Left ventricle myocardium inferior (tissue), 1 donor: ENCODE data around the gene SPG7. TPM values are rescaled to one million over a fixed set of nuclear protein-coding genes. Genes with fewer than 3 reads are reported as not detected.

Experiments
- DNase-seq: peaks from one replicate; pipeline ENCODE4 v3.0.0-alpha.2; 2020
- H3K27ac ChIP-seq: fragments of 200-600 bp; replicated peaks from 2 replicates; pipeline ENCODE4 v1.8.0; 2021
- H3K27me3 ChIP-seq: fragments of 200-600 bp; 2 replicates; pipeline ENCODE4 v1.8.0; 2021; ENCODE audit warnings: low read depth
- H3K36me3 ChIP-seq: fragments of 200-600 bp; 2 replicates; pipeline ENCODE4 v1.8.0; 2021
- H3K4me1 ChIP-seq: fragments of 200-600 bp; 2 replicates; pipeline ENCODE4 v1.8.0; 2021
- H3K4me3 ChIP-seq: fragments of 200-600 bp; 2 replicates; pipeline ENCODE4 v1.8.0; 2021; ENCODE audit warnings: mild to moderate bottlenecking, moderate library complexity
- H3K9me3 ChIP-seq: fragments of 200-600 bp; replicated peaks from 2 replicates; pipeline ENCODE4 v1.8.0; 2021
- intact Hi-C: fragments of 100-400 bp; cut with micrococcal nuclease; formaldehyde crosslinking; loops from one replicate; pipeline ENCODE4 v1.11.0; 2022
- total RNA-seq: library from RNA; stranded (reverse); fragmentation: NEBNext Ultra II Directional; extraction: Animal tissue kit (Norgen Biotek cat#: 25700); gene quantifications from one replicate; pipeline ENCODE4 v1.2.1, GENCODE V29; 2021
- TF ChIP-seq, protein P1 (sequence below): fragments of 200-600 bp; IDR thresholded peaks from 2 replicates; pipeline ENCODE4 v1.8.0; 2021; ENCODE audit warnings: antibody characterized with exemption, mild to moderate bottlenecking, borderline replicate concordance
- donor health status: DM: no; HTN: yes; CAD: no; lungs with severe emphysema.

Gene SPG7
- total RNA-seq, 1 donor from 2014 or later = 104 TPM

DNA sequence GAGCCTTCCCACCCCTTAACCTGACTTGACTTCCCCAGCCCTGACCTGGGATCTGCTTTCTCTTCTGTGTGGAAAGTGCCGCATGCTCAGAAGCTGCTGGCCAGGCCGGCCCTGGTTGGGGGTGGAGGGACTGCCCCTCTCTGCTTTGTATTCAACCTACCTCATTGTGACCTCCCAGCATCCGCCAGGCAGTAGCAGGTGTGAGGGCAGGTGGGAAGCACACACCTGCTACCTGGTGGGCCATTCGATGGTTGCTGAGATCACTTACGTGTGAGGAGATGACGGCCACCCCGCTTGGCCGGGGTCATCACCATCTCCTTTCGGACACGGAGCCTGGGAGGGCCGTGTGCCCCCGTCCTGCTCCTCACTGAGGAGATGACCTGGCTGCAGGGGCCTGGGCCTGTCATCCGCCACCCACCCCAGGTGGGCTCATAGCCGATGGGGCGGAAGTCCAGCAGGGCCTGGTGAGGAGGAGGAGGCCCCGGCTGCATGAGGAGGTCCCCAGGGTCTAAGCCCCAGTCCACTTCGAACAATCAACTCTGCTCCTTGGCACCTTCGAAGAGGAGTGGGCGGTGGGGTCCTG is 74.5 kb downstream of the SPG7 start:
- peaks cover 10% of the 10 kb centered on the region for H3K4me1 ChIP-seq
- no peaks in the 10 kb centered on the region for H3K36me3 ChIP-seq
- no peak for DNase-seq
- intact Hi-C loops = no loop called here
- H3K9me3 ChIP-seq = no peaks in the 10 kb centered on the region
- peaks cover 1% of the 10 kb centered on the region for H3K27me3 ChIP-seq
- TF ChIP-seq, protein P1, sequence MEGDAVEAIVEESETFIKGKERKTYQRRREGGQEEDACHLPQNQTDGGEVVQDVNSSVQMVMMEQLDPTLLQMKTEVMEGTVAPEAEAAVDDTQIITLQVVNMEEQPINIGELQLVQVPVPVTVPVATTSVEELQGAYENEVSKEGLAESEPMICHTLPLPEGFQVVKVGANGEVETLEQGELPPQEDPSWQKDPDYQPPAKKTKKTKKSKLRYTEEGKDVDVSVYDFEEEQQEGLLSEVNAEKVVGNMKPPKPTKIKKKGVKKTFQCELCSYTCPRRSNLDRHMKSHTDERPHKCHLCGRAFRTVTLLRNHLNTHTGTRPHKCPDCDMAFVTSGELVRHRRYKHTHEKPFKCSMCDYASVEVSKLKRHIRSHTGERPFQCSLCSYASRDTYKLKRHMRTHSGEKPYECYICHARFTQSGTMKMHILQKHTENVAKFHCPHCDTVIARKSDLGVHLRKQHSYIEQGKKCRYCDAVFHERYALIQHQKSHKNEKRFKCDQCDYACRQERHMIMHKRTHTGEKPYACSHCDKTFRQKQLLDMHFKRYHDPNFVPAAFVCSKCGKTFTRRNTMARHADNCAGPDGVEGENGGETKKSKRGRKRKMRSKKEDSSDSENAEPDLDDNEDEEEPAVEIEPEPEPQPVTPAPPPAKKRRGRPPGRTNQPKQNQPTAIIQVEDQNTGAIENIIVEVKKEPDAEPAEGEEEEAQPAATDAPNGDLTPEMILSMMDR = no peak
- H3K27ac ChIP-seq = no peak overlapping the region
- no peak overlapping the region for H3K4me3 ChIP-seq

DNA sequence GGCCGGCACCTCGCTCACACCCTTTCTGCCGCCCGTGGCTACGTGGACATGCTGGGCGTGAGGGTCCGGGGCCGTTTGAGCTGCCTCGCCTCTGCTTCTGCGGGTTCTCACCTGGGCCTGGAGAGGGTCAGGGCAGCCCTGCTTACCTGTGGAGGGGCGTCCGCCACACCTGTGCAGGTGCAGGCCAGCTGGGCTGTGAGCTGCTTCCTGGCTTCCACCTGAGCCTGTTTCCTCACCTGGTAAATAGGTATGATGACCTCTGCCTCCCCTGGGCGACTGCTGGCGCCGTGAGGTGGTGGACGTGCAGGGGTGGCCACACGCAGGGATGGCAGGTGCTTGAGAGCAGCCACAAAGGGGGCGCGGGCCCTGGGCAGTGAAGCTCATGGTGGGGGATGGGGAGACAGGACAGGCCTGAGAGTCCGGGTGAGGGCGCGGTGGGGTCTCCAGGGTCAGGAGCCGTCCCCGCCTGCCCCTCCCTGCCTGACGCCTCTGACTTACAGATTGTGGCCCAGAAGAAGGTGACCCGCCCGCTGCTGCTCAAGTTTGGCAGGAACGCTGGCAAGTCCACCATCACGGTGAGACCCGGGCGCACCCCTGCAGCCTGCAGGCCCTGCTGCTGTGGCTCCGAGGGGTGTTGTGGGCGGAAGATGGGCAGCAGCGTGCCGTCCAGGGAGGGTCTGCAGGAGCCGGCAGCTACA is 75.1 kb downstream of the SPG7 start:
- H3K27me3 ChIP-seq = no peaks in the 10 kb centered on the region
- H3K9me3 ChIP-seq = no peaks in the 10 kb centered on the region
- H3K27ac ChIP-seq = no peak overlapping the region
- intact Hi-C loops = no loop called here
- no peaks in the 10 kb centered on the region for H3K36me3 ChIP-seq
- DNase-seq = no peak
- peaks cover 10% of the 10 kb centered on the region for H3K4me1 ChIP-seq
- H3K4me3 ChIP-seq = no peak overlapping the region
- TF ChIP-seq, protein P1 = no peak

DNA sequence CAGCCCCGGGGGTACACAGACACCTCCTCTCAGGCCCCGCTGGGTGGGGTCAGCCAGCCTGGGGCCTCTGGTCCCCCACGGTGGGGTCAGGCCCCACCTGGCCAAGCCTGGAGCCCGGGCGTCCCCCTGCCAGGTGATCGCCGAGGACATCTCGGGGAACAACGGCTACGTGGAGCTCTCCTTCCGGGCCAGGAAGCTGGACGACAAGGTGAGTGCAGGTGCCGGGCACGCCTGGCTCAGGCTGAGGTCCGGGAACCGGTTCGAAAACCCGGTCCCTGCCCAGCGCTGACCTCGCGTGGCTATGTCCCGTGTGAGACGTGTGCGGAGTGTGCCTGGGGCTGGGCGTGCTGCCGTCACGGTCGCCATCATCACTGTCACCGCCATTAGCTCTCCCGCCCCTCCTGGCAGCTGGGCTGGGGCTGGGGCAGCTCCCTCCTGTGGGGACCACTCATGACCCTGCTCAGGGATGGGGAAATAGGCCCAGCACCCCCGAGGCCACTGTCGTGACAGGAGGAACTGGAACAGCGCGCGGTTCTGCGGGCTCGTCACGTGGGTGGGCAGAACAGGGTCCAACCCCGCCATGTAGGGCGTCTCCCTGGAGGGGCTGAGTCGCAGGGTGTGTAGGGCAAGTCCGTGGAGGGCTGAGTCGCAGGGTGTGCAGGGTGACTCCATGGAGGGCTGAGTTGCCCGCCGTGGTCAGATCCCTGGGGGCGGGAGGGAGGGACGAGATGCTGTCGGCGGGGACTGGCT is 75.9 kb downstream of the SPG7 start:
- no peaks in the 10 kb centered on the region for H3K36me3 ChIP-seq
- no peaks in the 10 kb centered on the region for H3K27me3 ChIP-seq
- no peak for DNase-seq
- H3K27ac ChIP-seq = no peak overlapping the region
- no peak overlapping the region for H3K4me3 ChIP-seq
- intact Hi-C loops = no loop called here
- no peaks in the 10 kb centered on the region for H3K9me3 ChIP-seq
- TF ChIP-seq, protein P1 = no peak
- H3K4me1 ChIP-seq = peaks cover 10% of the 10 kb centered on the region

DNA sequence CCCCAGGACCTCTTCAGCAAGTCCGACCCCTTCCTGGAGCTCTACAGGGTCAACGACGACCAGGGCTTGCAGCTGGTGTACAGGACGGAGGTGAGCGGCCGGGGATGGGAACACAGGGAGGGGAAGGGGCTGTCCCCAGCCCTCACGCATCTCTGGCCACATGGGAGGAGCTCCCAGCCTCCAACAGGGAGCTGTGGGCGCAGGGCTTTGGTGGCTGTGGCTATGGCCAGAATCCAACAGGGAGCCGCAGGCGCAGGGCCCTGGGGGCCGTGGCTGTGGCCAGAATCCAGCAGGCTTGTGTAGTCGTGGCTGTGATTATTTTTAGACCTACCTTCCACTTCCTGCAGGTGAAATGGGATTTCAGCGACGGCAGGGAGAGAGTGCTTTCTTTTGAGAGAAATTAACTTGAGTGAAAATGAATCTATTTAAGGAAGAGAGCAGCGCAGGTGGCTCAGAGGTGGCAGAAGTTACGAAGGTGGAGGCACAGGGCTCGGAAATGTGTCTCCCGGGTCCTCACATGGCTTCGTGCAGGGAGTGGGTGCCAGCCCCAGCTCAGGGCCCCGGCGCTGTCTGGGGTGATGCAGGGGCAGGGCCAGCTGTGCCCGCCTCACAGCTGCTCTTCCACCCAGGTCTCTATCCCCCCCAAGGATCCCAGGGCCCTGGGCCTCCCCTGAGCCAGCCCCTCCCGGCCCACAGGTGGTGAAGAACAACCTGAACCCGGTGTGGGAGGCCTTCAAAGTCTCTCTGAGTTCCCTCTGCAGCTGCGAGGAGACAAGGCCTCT is 76.8 kb downstream of the SPG7 start:
- H3K4me3 ChIP-seq = no peak overlapping the region
- intact Hi-C loops = no loop called here
- TF ChIP-seq, protein P1 = no peak
- H3K4me1 ChIP-seq = peaks cover 10% of the 10 kb centered on the region
- no peak overlapping the region for H3K27ac ChIP-seq
- DNase-seq = no peak
- no peaks in the 10 kb centered on the region for H3K9me3 ChIP-seq
- H3K27me3 ChIP-seq = no peaks in the 10 kb centered on the region
- no peaks in the 10 kb centered on the region for H3K36me3 ChIP-seq

DNA sequence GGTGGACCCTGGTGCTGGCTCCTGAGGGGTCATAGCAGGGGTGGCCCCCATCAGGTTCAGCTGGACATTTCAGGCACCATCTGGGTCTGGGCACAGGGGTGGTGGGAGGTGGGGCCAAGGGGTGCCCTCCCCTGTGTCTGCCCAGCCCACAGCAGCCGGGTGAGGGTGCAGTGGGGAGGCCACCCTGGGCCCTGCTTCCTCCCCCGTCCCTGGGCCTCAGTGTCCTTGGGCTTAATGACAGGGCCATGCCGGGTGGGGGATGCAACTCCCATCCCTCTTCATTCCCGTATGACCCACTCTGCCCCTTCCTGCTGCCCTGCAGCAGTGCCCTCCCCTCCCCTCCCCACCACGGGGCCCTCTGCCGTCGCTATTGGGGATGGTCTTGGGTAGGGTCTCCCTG is 78.0 kb downstream of the SPG7 start:
- Histone ChIP-seq H3K27ac (no peak overlapping the region), H3K27me3 (no peaks in the 10 kb centered on the region), H3K36me3 (no peaks in the 10 kb centered on the region), H3K4me1 (peaks cover 10% of the 10 kb centered on the region), H3K4me3 (no peak overlapping the region), H3K9me3 (no peaks in the 10 kb centered on the region)
- intact Hi-C loops = no loop called here
- TF ChIP-seq, protein P1 = no peak
- no peak for DNase-seq
